Body of pancreas (tissue), 4 donors: ENCODE measurements around the gene CNKSR2.

Experiments used
- POLR2A ChIP-seq, 3 donors: fragments of 450-650 bp; IDR thresholded peaks; one replicate each; pipeline ENCODE4 v1.6.1; 2016; ENCODE audit warnings: antibody characterized with exemption in 3 of 3, mild to moderate bottlenecking in 2 of 3
- TF ChIP-seq, protein P1 (sequence below), 7 experiments: fragments of 450-650 bp in 4 of 7; fragments of 200-600 bp in 3 of 7; sonication (generic) in 3 of 7; IDR thresholded peaks; one replicate each; pipeline ENCODE4 v1.5.1; 2016 to 2019; ENCODE audit warnings: antibody characterized with exemption in 7 of 7

DNA sequence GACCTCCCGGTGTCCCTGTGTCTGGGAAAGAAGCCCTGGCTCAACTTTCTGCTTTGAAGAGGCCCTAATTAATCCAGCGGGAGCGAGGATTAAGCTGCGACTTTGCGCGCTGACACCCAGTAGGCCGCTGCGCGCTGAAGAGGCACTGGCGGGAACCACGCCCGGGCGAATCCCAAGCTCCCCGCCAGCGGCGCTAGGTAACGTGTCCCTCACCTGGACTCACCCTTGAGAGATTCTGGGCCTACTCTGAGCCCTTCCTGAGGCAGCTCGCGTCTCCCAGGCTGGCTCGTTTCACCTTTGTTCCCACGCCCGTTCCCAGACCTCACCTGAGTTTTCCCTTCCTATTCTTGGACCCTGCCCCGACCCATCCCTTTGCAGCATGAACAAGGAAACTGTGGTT lies 284.5 kb downstream of the CNKSR2 start:
- TF ChIP-seq, protein P1, sequence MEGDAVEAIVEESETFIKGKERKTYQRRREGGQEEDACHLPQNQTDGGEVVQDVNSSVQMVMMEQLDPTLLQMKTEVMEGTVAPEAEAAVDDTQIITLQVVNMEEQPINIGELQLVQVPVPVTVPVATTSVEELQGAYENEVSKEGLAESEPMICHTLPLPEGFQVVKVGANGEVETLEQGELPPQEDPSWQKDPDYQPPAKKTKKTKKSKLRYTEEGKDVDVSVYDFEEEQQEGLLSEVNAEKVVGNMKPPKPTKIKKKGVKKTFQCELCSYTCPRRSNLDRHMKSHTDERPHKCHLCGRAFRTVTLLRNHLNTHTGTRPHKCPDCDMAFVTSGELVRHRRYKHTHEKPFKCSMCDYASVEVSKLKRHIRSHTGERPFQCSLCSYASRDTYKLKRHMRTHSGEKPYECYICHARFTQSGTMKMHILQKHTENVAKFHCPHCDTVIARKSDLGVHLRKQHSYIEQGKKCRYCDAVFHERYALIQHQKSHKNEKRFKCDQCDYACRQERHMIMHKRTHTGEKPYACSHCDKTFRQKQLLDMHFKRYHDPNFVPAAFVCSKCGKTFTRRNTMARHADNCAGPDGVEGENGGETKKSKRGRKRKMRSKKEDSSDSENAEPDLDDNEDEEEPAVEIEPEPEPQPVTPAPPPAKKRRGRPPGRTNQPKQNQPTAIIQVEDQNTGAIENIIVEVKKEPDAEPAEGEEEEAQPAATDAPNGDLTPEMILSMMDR (IDR thresholded peaks at IDR 0.05) = no peak
- no peak for TF ChIP-seq POLR2A (IDR thresholded peaks at IDR 0.05)
